Astrocyte (in vitro differentiated cells and primary cell): ENCODE results near the gene PHF19.

Experiments
- EZH2 ChIP-seq: IDR thresholded peaks from 2 replicates; pipeline ENCODE4 v1.6.1; 2012; ENCODE audit warnings: mild to moderate bottlenecking, low read length, inconsistent platforms; ENCODE audit not compliant: insufficient read depth
- TF ChIP-seq, protein P1 (sequence below): IDR thresholded peaks from 2 replicates; pipeline ENCODE4 v1.5.1; 2011; ENCODE audit warnings: low read depth, mild to moderate bottlenecking, inconsistent platforms, low read length, moderate library complexity; ENCODE audit not compliant: insufficient read depth

DNA sequence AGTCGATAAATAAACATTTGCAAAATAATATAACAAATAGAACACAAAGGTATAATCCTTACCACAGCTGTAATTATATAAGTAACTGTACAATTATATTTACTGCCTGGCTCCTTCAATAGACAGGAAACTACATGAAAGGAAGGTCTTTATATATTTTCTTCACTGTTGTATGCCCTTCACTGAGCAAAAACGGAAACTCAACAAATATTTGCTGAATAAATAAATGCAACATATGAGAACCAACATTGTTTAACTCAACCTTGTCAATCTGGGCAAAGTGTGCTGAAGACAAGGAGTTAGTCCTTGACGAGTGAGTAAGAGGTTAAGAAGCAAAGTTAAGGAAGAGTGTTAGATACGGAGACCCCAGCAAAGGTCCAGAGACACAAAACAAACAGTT lies 56.9 kb downstream of the PHF19 start:
- TF ChIP-seq, protein P1, sequence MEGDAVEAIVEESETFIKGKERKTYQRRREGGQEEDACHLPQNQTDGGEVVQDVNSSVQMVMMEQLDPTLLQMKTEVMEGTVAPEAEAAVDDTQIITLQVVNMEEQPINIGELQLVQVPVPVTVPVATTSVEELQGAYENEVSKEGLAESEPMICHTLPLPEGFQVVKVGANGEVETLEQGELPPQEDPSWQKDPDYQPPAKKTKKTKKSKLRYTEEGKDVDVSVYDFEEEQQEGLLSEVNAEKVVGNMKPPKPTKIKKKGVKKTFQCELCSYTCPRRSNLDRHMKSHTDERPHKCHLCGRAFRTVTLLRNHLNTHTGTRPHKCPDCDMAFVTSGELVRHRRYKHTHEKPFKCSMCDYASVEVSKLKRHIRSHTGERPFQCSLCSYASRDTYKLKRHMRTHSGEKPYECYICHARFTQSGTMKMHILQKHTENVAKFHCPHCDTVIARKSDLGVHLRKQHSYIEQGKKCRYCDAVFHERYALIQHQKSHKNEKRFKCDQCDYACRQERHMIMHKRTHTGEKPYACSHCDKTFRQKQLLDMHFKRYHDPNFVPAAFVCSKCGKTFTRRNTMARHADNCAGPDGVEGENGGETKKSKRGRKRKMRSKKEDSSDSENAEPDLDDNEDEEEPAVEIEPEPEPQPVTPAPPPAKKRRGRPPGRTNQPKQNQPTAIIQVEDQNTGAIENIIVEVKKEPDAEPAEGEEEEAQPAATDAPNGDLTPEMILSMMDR = no peak
- TF ChIP-seq EZH2 = no peak
